ENCODE data around the gene CRB2. TPM values are rescaled to one million over a fixed set of nuclear protein-coding genes. Genes with fewer than 3 reads are reported as not detected.

Gene CRB2
- total and polyA plus RNA-seq, 7 donors: 0.01 to 0.05 (median 0.03) TPM; not detected in 4

DNA sequence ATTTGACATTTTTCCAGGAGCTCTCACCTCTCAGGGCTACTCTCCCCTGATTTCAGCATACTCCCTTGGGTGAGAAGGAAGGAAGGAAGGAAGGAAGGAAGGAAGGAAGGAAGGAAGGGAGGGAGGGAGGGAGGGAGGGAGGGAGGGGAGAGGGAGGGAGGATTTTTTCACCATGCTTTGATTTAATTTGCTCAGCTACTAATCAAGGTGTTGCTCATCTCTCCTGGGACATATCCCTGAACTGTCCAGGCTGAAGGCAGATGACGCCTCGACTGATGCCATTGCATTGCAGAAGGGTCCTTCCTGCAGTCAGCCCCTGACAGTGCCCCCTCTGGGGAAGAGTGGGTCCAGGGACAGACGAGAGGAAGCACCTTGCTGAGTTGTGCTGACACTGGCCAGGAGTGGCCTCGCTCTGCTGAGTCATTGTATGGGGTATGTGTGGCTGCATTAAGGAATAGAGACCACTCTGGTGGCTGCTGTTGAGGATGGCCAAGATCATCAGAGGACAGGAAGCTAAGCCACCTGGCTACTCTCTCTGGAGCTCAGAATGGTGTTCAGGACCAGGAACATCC, 43.6 kb upstream of the CRB2 start:
- WGBS, 3 donors: 67 to 78% (median 72%) methylated on average over 4 of the region's 4 CpGs
- Histone ChIP-seq H3K9me3 (no peaks in the 10 kb centered on the region), H3K27me3 (ENCODE audit: insufficient read depth in 3 of 3, low read length in 2 of 3) (no peaks in the 10 kb centered on the region), H3K4me3 (no peak overlapping the region), H3K36me3 (ENCODE audit: insufficient read depth in 1 of 2, low read depth in 1 of 2) (no peaks in the 10 kb centered on the region), H3K27ac (peak overlapping the region; percentile 41), H3K4me1 (peaks cover 17% of the 10 kb centered on the region)
- intact Hi-C loops (cut with DNase I): no loop called here
- no peak for DNase-seq
- ATAC-seq: peak in 2 of 4 donors; percentile 24 to 32
- TF ChIP-seq CTCF (IDR thresholded peaks at IDR 0.05): no peak

DNA sequence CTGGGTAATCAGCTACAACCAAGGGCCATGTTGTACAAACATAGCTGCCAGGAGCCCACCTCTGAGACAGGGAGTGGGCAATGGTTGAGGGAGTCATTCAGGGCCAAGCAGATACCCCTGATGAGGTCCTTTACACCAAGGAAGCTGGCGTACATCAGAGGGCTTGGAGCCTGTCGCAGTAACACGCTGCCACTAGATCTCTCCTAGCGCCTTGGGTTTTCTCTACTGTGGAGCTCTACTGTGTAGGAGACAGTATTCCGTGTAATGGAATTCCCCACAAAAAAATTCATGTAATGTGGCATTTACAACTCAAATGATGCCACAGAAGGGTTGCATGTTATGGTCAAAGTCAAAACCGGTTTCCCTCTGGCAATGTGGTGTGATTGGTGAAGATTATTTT, 41.4 kb upstream of the CRB2 start:
- TF ChIP-seq CTCF (IDR thresholded peaks at IDR 0.05): no peak
- DNase-seq (no peak), ATAC-seq (no peak)
- intact Hi-C loops (cut with DNase I): no loop called here
- H3K36me3 ChIP-seq (ENCODE audit: insufficient read depth in 1 of 2, low read depth in 1 of 2): no peaks in the 10 kb centered on the region
- 95 to 98% (median 96%) methylated on average over 6 of the region's 6 CpGs for WGBS, 3 donors
- H3K4me3 ChIP-seq: no peak overlapping the region
- no peaks in the 10 kb centered on the region for H3K9me3 ChIP-seq
- H3K27me3 ChIP-seq (ENCODE audit: insufficient read depth in 3 of 3, low read length in 2 of 3): no peaks in the 10 kb centered on the region
- H3K27ac ChIP-seq: no peak overlapping the region
- H3K4me1 ChIP-seq: peaks cover 28% of the 10 kb centered on the region

GRCh38 chr9:123315635-123316034, 40.4 kb upstream of the CRB2 start:
- intact Hi-C loops (cut with DNase I): no loop called here
- H3K4me1 ChIP-seq: peaks cover 28% of the 10 kb centered on the region
- H3K27me3 ChIP-seq (ENCODE audit: insufficient read depth in 3 of 3, low read length in 2 of 3): no peaks in the 10 kb centered on the region
- no peaks in the 10 kb centered on the region for H3K9me3 ChIP-seq
- no peak overlapping the region for H3K4me3 ChIP-seq
- no peak for TF ChIP-seq CTCF (IDR thresholded peaks at IDR 0.05)
- no peak overlapping the region for H3K27ac ChIP-seq
- no peak for DNase-seq
- no peaks in the 10 kb centered on the region for H3K36me3 ChIP-seq (ENCODE audit: insufficient read depth in 1 of 2, low read depth in 1 of 2)
- ATAC-seq: no peak
- 81 to 83% (median 82%) methylated on average over 2 of the region's 2 CpGs for WGBS, 3 donors

DNA sequence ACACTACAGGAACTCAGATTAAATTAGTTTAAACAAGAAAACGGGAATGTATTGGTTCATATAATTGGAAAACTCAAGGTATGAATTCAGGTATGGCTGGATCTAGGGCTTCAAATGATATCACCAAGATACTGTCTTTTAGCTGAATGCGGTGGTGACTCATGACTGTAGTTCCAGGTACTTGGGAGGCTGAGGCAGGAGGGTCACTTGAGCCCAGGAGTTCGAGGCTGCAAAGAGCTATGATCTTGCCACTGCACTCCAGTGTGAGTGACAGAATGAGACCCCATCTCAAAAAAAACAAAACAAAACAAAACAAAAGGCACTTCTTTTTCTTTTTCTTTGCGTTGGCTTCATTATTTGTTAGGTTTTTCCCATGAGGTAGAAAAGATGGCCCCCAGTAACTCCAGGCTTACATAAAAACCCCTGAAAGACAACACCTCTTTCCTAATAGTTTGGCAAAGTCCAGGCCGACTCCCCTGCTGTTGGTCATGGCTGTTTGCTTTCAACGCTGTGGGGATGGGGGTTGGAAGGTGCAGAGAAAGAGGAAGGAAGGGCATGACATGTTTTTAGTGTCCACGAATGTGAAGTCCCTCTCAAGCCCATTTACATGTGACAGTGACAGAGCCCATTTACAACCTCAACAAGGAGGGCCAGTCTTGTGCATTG, 39.8 kb upstream of the CRB2 start:
- no peak overlapping the region for H3K4me3 ChIP-seq
- ATAC-seq (no peak), DNase-seq (no peak)
- H3K27me3 ChIP-seq (ENCODE audit: insufficient read depth in 3 of 3, low read length in 2 of 3): no peaks in the 10 kb centered on the region
- no peak for TF ChIP-seq CTCF (IDR thresholded peaks at IDR 0.05)
- no peaks in the 10 kb centered on the region for H3K9me3 ChIP-seq
- WGBS, 3 donors: 58 to 72% (median 63%) methylated on average over 7 of the region's 7 CpGs
- no peak overlapping the region for H3K27ac ChIP-seq
- intact Hi-C loops (cut with DNase I): no loop called here
- H3K36me3 ChIP-seq (ENCODE audit: insufficient read depth in 1 of 2, low read depth in 1 of 2): no peaks in the 10 kb centered on the region
- H3K4me1 ChIP-seq: peaks cover 26% of the 10 kb centered on the region

Measured in psoas muscle (tissue), 8 donors.